WTC11 (cell line): Measurements from ENCODE around the gene LIF.

ENCODE experiments used
- CTCF ChIP-seq: fragments of 200-600 bp; IDR thresholded peaks from 2 replicates; pipeline ENCODE4 v1.8.0; 2022; ENCODE audit warnings: antibody characterized with exemption
- FOXK1 ChIP-seq: sonication (generic); formaldehyde crosslinking; IDR thresholded peaks from 2 replicates; pipeline ENCODE4 v1.8.0; 2022; ENCODE audit warnings: mild to moderate bottlenecking, moderate library complexity, missing genetic modification reagents
- SMAD4 ChIP-seq: sonication (generic); formaldehyde crosslinking; IDR thresholded peaks from 2 replicates; pipeline ENCODE4 v1.8.0; 2022; ENCODE audit warnings: mild to moderate bottlenecking, missing genetic modification reagents

- no peak for TF ChIP-seq CTCF
- no peak for TF ChIP-seq SMAD4
- TF ChIP-seq FOXK1 (CRISPR knock-in tag): no peak
Measured at GRCh38 chr22:30292069-30292970, 45.8 kb upstream of the LIF start.
